HG03432 (cell line): ENCODE data around the gene STARD3.
A peak's percentile ranks its signal among the peaks of the same experiment; 100 is the strongest.
"Not testable (repeated sequence)": the region's sequence is repeated elsewhere in the genome, so short reads cannot be mapped to it uniquely, and the experiment has no call there.

Source experiments
- ATAC-seq: cut with Tn5 transposase; IDR thresholded peaks from one replicate; pipeline ENCODE4 v1.9.1; 2021; ENCODE audit warnings: mild to moderate bottlenecking, moderate library complexity; ENCODE audit not compliant: unreplicated experiment

The STARD3 gene

DNA sequence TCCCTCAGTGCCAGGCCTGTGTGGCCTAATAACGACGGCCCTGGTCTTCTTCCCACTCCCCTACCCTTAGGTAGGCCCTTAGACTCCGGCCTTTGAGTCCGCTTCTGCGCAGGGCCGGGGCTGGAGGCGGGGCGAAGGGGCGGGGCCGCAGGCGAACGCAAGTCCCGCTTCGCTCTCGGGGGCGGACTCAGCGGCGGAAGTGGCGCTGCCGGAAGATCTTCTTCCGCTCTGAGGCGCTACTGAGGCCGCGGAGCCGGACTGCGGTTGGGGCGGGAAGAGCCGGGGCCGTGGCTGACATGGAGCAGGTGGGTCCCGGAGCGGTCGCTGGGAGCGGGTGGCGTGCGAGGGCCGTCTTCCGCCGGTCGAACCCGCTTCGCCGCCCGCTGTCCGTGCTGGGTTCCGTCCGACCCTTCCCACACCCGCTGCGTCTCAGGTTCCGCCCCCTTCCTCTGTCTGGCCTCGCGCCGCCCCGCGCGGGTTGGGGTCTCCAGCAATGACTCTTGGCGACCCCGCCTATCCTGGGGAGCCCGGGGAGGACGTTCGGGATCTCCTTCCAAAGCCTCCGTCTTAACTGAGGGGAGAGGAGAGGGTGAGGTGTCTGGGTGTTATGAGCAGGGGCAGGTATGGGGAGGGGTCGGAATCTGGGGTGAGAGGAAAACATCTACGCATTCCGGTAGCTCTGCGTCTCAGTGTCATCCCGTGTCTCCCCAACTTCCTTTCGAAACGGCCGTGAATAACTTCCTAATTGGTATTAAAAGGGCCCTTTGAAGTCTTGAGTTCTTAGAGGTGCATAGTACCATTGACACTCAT lies at the start of gene STARD3:
STARD3 (plus strand) TSS at position 218 of the 810 bp plus-strand sequence. CDS start 16,388 bp downstream, outside the sequence.
- peak; percentile 80 for ATAC-seq

GRCh38 chr17:39590180-39590579 lies 46.8 kb upstream of the STARD3 start:
- ATAC-seq: not testable (repeated sequence)

DNA sequence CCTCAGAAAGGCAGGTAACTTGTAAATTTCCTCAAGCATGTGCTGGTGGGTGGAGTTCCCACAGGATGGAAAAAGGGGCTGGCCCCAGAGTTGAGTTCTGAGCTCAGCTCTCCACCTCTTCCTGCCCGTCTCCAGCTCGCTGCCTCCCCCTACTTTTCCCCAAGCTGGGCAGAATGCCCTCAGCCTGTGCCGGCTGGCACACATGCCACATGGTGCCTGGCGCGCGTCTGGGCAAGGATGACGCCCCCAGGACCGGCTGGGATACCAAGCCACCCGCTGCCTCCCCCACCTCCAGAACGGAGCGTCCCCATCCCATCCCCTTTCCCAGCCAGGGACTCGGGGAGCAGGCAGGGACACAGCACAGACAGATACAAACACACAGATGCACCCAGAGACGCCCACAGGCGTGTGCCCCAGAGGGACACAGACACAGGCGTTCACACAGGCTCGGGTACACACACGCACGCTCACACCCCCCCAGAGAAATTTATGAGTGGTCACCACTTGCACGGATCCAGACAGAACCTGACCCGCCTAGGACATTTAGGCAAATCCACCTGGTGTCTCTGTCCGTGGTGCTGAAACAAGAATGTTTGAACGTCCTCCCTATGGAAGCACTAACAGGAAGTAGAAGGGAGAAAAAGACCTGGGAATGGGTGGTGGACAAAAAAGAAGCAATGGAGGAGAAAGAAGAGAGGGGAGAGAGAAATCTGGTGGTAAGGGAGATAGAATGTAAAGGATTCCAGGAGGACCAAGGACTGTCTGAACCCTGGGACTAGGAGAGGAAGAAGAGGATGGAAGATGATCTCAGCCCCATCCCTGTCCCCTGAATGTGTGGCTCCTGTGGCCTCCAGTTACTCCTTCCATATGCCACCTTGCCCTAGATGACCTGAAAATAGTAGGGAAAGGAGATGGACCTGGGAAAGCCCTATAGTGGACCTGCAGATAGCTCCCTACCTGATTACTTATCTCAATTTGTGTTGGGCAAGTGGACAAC lies 44.7 kb upstream of the STARD3 start:
- no peak for ATAC-seq

- ATAC-seq: no peak
Observed at GRCh38 chr17:39593371-39593770, 43.6 kb upstream of the STARD3 start.

DNA sequence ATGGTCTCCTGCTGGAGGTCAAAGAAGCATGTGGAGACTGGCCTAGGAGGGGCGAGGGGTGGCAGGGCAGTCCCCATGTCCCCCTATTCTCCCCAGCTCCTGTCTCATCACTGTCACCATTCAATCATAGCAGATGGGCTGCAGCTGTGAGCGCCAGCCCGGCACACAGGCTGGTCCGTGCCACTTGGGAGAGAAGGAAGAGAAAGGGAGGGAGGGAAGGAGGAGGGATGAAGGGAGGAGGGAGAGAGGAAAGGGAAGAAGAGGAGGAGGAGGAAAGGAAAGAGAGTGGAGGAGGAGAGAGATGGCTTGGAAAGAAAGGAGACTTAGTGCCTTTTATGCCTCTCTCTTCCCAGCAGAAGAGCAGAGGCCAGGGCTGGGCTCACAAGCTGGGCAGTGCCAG lies 41.6 kb upstream of the STARD3 start:
- no peak for ATAC-seq

DNA sequence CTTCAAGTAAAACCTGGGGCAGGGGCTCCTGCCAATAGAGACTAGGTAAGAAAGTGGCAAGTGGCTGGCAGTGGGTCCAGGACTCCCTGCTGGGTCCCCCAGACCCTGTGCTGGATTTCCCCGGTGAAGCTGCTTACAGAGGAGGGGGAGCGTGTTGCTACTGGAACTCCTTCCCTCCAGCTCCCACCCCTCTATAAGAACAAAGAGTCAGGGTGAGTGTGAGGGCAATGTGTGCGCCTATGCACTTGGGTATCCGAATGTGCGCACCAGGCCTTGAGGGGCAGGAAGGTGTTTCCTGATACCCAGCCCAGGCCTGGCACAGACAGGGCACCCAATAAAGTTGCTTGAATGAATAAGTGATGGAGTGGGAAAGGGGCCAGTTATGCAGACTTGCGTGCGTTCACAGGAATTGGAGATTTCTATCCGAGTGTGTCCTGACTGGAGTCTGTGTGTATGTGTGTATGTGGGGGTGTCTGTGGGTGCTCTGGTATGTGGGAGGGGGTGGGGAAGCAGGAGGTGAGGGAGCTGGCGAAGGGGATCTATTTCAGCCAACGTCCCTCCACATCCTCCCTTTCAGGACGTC lies 40.9 kb upstream of the STARD3 start:
- ATAC-seq: no peak

DNA sequence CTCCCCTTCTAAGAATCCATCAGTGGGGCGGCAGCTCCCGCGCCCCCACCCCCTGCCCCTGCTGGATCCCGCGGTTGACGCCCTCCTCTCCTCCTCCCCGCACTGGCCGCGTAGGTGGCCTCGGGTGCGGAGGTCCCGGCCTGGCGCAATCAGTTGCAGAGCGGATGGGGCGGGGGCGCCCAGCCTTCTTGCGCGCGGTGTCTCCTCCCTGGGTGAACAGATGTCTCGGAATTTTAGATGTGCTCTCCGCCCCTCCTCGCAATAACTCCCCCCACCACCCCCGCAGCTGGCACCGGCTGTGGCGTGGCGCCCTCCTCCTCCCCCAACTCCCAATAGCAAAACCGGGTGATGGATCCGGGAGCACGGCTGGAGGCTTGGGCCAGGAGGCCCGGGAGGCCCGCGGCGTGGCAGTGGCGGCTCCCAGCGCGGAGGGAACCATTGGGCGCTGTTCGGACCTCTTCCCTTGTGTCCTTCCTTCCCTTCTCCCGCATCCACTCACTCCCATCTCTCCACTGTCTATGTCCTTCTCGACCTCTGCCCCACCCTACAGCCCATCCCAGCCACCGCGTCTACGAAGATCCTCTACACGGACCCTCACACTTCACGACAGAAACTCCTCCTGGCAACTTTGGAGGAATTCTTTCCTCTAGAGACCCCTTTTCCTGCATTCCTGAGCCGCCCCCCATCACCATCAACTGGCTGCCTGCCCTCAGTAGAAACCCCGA lies 40.2 kb upstream of the STARD3 start:
- no peak for ATAC-seq

DNA sequence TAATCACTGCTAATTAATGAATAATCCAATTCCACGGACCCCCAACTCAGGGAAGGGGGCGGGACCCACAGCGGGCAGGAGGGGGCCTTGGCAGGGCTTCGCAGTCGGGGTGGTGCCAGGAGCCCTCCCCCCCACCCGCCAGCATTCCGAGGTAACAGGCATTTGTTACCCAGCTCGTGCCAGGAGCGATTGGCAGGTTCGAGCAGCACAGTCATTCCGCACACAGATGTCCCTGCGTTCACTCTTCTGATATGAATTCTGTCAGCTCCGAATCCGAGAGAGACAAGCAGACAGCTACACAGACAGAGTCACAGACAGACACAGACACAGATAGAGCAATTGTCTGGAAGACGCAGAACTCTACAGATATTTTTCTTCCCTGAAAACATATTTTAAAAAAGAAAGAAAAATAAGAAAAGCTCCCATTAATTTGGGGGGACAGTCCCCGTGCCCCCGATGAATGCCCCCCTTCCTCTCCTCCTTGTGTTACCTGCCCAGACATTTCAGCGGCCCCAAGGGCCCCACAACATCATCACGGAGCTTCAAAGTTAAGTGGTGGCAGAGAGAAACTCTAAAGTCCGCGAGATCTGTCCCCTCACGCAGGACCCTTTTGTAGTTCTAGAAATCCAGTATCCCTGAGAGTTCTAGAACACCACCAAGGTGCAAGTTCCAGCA lies 39.4 kb upstream of the STARD3 start:
- no peak for ATAC-seq

- no peak for ATAC-seq
Observed at GRCh38 chr17:39598047-39598481, 38.9 kb upstream of the STARD3 start.

DNA sequence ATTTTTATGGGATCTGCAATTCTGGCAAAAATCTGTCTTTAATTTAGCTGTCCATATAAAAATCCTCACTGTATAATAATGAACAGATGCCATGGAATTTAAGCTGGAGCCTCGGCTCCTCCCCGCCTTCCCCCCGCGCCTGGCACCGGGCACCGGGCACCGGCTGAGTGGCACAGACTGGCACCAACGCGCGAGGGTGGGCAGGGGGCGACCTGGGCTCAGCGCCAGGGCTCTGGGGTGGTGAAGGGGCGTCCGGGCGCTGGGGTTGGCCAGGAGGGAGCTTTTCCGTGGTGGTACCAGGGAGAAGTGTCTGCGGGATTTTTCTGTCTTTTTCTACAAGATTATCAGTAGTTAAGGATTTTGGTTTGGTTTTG lies 38.3 kb upstream of the STARD3 start:
- ATAC-seq: no peak

- no peak for ATAC-seq
Observed at GRCh38 chr17:39599004-39599664, 37.8 kb upstream of the STARD3 start.

DNA sequence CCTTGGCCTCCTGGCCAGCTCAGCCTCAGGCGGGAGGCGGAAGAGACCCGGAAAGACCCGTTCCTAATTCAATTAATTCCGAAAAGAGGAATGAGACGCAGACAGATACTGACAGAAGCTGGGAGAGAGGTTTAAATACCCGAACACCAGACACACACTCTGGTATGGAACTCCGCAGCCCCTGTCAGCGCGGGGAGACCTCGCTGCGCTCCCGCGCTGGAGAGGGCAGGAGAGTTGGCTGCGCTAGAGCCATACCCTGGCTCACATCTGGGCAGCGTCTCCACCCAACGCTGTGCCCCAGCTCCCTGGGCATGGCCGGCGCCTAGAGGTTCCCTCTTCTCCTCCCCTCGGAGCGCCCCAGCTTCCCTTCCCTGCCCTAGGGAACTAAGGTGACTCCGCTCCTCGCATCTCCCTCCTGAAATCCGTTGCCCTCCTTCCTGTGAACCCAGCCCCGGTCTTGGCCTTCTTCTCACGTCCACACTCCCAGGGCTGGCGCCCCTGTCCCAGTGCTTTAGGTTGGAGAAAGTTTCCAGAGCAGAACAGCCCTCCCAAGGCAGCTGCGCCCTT lies 37.2 kb upstream of the STARD3 start:
- ATAC-seq: no peak

DNA sequence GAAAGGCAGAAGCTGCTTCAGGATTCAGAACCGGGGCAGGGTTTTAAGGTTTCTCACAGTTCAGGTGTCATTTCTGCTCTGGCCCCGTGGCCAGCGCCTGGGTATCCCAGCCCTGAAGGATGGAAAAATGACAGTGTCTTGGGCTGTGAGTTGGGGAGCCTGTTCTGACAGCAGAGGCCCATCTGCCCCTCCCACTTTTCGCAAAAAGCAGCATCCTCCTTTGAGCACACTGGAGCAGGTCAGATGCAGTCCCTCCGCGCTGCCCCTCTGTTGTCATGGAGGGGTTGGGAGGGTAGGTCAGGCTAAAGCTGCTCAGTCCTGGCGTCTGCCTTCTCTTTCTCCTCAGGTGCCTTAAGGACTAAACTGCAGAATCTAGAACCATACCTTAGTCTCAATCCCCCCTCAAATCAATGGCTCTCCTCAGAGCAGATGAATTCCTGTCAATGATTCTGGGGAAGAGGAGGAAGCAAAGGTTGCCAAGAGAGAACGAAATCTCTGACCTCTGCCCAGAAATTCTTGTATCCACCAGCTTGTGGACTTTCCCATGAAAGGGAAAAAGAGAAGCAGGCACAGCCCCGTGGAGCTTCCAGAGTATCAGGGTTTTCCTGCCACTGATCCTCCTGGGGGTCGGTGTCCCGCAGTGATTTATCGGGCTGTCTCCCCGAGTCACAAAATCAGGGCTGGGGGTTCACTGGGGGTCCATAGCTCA lies 36.5 kb upstream of the STARD3 start:
- ATAC-seq: no peak

GRCh38 chr17:39600997-39601597 lies 35.8 kb upstream of the STARD3 start:
- ATAC-seq: no peak

- ATAC-seq: no peak
Observed at GRCh38 chr17:39601758-39602532, 35.0 kb upstream of the STARD3 start.

DNA sequence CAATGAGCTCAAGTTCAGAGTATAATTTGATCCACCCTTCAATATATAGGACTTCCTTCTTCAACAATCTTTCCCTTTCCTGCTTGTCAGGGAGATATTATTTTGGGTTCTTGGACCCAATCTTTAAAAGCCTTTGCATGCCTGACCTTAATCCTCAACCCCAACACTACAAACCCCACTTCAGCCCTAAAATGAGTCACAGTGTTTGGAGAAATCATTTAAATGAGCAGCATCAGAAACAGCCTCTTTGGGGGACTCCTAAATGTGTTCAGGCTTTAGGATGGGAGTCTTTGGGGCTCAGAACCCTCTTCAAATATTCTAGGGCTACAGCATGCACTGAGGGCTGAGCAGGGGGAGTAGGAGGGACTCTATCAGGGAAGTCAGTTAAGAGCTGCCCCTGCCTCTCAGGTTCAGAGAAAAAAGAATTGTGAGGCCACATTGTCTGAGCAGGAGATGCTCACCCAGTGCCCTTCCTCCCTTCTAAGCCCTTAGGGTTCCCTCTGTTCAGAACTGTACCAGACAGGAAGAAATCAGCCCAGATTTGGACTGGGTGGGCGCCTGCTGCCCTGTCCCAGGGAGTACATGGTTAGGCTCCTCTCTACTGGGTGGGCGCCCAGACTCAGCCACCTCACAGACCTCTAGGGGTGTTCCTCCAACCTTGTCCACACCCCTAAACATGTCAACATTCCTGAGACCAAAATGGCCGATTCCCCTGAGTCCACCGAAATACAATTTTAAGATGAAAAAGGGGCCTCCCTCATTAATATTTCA lies 34.2 kb upstream of the STARD3 start:
- ATAC-seq: no peak
